SKM-1 treated with dmso at 0.1 percent for 144 hours (cell line): ENCODE measurements around the gene ENAH.
"Not testable (repeated sequence)": the region's sequence is repeated elsewhere in the genome, so short reads cannot be mapped to it uniquely, and the experiment has no call there.

Experiments used
- DNase-seq: peaks from one replicate; lab custom pipeline; 2025; ENCODE audit not compliant: unreplicated experiment; lab: John Stamatoyannopoulos, UW

Gene ENAH

DNA sequence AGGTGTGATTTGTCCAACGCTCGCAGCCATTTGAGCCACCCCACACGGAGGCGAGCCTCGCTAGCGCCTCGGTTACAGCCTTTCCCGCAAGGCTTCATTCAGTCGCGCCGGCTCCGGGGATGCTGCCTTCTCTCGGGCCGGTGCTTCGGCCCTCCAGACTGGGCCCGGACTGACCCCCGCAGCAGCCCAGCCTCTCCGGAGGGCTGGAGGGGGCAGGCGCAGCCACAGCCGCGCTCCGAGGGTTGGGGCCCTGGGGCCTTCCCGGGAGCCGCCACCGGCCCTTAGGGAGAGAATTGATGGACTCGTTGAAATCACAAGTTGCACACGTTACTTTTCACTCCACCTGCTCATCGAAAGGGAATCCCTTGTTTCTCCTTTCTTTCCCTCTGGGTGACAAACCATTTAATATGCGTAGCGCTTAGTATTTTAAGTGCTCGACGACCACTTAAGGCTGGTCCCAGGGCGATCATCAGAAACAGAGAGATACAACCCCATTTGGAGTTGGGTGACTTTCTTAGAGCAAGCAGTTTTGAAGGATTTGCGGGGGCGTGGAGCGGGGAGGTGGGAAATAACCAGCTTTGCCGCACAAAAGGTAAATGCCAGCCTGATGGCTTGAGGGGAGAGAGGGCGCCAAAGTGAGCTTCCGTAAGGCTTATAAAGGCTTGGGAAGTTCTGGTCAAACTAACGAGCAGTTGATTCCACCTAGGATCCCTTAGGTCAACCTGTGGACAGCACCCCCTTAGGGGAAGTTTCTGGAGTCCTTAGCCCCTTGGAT is 24.6 kb upstream of the ENAH start:
- DNase-seq, result no peak

GRCh38 chr1:225674381-225674780 is 21.5 kb upstream of the ENAH start:
- DNase-seq, result no peak

GRCh38 chr1:225670806-225671733 is 18.1 kb upstream of the ENAH start:
- DNase-seq, result no peak

DNA sequence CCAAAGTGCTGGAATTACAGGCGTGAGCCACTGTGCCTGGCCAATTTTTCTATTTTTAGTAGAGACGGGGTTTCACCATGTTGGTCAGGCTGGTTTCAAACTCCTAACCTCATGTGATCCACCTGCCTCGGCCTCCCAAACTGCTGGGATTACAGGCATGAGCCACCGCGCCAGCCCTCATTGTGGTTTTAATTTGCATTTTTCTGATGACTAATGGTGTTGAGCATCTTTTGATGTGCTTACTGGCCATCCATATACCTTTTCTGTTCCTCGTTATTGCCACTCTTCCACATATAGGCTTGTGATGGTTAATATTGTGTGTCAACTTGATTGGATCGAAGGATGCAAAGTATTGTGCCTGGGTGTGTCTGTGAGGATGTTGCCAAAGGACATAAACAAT is 17.4 kb upstream of the ENAH start:
- DNase-seq, result no peak

DNA sequence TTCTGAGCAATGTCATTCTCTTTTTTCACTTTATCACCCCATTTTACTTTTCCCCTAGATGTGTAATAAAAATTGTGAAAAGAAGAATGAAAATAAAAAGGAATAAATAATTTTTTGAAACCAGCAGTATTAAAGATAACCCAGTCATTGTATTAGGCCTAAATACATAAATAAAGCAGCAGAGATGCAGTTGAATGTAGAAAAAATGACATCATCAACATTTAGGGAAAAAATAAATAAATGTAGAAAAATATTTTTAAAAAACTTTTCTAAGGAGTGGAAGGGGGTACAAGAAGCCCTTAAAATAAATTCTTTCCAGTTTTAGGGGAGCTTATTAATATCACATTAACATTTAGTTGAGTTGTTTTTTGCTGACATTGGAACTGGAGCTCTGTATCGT is 15.3 kb upstream of the ENAH start:
- DNase-seq, result no peak

- DNase-seq, result no peak
Observed at GRCh38 chr1:225667362-225667761, 14.4 kb upstream of the ENAH start.

DNA sequence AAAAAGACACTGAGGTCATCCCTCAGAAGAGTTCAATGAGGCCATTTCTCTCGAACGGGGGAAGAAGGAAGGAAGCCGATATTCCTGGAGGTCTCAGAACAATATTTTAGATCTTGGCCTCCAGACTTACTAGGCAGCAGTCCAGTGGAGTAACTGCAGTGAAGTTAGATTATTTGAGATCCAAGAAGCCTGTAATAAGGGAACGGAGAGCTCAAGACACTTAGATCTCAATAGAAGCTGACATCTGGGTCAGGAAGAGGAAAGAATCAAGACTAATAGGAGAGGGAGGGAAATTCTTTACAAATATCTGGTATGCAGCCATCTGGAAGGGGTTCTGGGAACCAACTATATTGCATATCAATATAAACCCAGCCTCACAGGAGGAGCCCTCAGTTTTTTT is 13.6 kb upstream of the ENAH start:
- DNase-seq, result no peak

DNA sequence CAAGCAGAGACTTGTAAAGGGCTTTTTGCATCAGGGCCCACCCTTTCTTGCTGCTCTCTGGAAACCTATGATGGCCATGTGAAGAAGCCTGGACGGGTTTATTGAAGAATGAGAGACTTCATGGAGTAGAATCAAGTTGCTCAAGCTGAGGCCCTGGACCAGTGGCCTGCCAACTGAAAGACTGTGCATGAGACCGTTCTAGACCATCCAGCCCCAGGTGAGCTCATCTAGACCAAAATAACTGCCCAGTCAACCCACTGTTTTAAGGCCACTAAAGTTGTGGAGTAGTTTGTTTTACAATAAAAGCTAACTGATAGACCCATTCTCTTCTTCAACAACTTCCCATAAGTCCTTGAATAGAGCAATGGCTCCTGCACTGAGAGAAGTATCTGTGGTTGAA is 11.8 kb upstream of the ENAH start:
- no peak for DNase-seq

- DNase-seq, result no peak
Observed at GRCh38 chr1:225662155-225662554, 9.2 kb upstream of the ENAH start.

GRCh38 chr1:225660544-225660946 is 7.6 kb upstream of the ENAH start:
- DNase-seq, result peak; percentile 48

DNA sequence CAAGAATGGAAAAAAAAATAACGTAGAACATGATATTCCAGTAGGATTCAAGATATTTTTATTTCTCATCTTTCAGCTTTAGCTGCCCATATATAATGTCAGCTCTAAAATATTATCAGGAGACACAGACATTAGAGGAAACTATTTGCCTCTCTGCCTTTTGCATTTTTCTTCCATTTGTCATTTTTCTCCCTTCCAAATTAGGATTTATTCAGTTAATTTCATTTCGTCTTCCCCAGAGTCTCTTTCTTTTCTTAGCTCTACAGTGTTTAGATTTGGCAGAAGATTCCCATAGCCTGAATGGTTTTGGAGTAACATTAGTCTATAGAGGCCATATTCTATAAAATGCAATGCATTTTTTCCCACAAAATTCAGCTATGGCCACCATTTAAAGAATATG is 5.1 kb upstream of the ENAH start:
- no peak for DNase-seq

DNA sequence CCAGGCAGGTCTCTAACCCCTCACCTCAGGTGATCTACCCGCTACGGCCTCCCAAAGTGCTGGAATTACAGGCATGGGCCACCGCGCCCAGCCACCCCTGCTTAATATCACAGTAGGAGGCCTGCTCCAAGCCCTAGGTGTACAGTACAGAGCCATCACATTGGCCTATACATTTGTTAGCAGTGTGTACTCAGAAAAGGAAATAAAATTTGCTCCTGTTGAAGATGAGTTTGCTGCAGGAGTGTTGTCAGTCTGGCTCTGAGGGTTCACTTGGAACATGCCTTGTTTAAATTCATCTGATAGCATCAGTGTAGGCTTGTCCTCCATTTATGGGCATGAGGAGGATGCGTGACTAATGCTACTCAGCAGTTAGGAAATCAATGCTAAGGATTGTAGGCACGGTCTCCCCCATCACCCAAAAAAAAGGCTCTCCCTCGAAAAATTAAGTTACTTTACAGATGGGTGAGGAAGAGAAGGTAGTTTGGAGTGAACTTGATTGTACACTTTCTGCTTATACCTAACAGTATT is 4.6 kb upstream of the ENAH start:
- no peak for DNase-seq

GRCh38 chr1:225656259-225656655 is 3.3 kb upstream of the ENAH start:
- not testable (repeated sequence) for DNase-seq

DNA sequence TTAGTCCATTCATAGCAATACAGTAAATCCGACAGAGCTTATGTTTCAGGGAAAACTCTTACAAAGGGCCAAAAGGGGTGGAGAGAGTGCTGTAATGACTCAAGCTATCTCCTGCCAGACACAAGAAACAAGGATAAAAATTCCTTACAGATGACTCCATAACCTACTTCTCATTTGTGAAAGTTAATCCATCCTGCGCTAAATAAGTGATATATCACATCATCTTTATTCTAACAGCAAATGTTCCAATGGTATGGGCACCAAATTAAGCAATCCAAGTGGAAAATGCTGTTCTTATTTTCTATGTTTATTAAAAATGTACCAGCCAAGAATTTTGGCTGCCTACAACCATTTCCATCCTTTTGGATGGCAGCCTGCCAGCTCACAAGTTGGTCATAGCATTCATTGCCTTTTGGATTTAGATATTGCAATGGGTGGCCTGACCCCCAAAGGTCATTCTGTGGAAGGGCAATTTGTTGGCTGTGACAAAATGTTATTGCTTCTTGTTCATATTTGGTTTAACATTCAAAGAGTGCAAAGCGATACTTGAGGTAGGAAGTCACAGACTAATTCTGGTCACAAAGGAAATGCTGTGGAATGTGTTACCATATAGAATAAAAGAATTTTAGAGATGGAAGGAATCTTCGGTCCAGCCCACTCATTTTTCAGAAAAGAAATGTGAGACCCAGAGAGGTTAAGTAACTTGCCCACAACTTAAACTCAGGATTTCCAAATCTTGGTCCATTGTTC is 2.8 kb upstream of the ENAH start:
- no peak for DNase-seq

GRCh38 chr1:225654688-225655508 is 2.0 kb upstream of the ENAH start:
- no peak for DNase-seq

- DNase-seq, result no peak
Observed at GRCh38 chr1:225654277-225654597, 1.3 kb upstream of the ENAH start.

DNA sequence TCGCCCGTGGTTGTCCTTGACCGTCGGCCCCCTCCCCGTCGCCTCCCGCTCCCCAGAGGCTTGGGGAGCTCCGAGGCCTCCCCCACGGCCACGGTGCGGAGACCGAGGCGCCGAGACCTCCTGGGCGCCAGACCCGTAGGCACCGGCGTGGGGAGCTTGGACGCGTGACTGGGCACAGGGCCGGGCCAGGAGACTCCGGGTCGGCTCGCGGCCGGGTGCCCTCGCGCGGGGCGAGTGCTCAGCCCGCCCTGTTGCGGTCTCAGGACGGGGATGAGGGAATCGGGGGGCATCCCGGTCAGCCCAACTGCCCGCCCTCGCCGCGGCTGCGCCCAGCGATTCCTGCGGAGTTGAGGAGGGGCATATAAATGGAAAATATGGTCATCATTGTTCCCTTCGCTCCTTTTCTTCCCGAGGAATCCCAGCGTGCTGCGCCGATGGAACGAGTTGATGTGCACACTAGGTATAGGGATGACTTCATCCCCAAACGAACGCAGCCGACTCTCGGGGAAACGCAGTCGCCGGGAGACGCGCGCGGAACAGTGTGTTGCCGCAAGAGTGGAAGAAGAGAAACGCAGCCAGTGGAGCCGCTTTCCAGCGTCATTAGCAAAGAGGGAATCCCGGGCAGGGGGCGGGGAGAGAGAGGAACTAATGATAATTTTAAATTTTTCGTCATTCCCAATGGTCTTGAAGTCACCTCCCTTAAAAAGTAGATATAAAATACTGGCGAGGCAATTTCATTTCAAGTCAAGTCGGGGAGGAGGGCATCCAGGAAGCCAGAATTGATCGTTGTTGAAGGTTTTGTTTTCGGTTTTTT is 747 bp upstream of the ENAH start:
- no peak for DNase-seq

DNA sequence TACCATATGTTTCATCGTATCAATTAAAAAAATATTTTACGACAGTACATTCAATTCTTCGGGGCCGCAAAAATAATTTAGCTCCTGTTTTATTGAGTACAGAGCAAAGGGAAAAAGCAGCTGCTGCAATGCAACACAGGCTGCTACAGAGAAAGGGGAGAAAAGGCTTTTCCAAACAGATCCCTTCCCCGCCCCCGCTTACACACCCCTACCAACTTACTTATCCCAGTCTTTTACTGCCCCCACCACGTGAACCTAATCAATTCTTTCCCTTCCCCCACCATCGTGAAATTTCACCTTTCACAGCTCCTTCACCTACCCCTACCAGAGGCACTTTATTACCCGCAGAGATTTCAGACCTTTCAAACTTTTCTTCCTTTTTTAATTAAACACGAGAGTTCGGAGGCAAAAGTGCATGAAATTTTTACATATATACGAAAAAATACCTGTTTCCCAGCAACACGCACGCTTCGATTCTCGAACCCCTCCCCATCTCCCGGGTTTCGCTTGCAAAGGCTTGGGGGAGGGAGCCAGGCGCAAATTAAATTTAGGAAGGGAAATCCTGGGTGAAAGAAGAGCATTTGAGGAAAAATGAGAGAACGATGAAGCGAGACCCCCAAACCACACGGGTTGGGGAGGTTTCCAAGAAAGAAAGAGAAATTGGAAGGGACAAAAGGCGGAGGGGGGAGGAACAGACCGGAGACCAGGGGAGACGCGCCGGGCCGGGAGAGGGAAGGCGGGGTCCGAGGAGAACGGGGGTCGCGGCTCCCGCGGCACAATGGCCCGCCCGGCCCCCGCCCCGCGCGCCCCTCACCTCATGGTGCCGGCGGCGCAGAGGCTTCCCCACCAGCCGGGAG is 823 bp downstream of the ENAH start:
- DNase-seq, result no peak

DNA sequence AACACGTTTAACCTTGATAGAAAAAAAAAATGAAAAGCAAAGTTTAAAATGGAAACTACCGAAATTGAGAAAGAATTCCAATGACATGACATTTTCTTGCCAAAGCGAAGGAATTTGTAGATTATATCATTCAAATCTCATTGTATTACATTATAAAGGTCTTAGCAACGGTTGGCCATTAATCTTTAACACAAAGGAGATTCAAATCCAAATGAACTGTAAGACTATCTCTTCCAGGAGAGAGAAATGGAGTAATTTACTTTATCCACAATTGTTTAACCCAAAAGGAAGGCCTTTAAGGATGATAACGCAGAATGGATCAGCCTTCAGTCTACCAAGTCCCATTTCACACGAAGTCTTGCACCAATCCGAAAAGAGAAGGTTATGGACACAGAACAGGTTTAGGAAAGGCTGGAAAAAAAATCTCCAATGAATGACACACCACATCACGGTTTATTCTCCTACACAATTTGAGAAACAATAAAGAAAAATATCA is 1.5 kb downstream of the ENAH start:
- DNase-seq, result no peak
